ENCODE data around the gene ATF6B.
"Not testable (repeated sequence)": the region's sequence is repeated elsewhere in the genome, so short reads cannot be mapped to it uniquely, and the experiment has no call there.

The ATF6B gene

DNA sequence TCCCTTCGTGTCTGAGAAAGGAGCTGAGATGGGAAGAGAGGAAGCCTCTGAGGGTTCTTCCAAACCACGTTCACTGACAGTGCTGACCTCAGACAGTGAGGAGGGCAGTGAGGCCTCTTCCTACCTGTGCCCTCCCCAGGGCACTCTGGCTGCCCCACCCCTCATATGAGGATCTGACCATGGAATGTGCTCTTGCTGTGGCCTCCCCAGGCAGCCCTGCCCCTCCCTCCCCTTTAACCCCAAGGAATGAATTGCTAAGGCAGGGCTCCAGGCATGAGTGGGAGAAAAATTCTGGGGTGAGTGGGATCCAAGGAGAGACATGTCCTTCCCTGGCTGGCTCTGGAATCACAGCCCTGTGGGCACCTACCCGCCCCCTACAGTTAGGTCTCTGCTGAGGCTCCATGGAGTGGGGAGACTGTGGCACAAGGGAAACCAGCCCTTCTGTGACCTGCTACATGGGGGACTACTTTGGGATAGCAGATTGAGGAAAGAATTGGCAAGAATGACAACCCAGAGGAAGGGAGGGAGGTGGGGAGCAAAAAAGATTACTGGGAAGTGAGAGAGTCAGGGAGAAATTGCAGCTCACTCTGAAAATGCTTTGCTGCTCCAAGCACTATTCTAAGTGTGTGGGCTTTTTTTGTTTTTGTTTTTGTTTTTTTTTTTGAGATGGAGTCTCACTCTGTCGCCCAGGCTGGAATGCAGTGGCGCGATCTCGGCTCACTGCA, 48.3 kb downstream of the ATF6B start:
- DNase-seq: no peak

DNA sequence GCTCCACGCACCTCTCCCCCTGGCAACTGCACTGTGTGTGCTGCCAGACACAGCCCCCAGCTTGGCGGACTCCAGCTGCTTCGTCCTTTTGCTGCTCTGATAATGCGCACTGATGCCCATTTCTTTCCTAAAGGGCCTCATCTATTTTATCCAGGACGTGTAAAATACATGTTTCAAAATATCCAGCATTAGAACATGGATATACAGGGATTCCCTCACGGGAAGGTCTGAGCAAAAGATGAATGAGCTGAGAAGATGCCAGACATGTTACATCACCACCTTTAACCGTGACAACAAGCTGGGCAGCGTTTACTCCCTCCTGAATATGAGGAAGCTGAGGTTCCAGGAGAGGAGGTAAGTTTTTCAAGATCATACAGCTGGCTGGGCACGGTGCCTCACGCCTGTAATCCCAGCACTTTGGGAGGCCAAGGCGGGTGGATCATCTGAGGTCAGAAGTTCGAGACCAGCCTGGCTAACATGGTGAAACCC, 51.7 kb downstream of the ATF6B start:
- DNase-seq: peak; percentile 55

DNA sequence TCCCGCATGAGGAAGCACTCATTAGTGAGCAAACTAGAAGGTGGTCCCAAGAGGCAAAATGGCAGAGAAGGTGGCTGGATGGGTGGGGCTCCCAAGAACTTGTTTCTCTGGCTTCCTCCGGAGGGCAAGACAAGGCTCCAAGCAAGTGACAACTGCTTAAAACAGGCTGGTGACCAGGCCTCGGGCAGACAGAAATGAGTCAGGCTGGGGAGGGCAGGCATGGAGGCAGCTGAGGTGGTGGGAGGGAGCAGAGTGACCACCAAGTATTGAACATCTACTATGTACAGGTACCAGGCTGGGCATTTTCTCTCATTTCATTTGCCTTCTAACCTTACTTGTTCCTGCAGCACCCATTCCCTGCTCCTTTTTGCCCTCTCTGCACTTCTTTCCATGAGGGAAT, 52.3 kb downstream of the ATF6B start:
- DNase-seq: no peak

DNA sequence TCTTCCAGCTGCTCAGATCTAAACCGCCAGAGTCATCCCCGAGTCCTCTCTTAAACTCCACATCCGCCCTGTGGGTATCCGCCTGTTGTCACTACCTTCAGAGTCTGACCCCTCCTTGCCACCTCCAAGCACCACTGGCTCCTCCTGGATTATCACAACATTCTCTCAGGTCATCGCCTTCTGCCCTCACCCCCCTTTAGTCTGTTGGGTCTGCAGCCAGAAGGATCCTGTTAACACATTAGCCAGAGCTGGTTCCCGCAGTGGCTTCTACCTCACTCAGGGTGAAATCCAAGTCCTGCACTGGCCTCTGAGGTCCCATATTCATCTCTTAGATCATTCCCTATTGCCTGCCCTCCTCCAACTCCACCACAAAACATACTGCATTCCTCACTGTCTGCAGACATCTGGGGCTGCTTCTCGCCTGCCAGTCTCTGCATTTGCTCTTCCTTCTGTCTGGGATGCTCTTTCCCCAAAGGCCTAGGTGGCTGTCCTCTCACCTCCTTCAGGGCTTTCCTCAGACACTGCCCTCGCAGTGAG, 53.0 kb downstream of the ATF6B start:
- no peak for DNase-seq

DNA sequence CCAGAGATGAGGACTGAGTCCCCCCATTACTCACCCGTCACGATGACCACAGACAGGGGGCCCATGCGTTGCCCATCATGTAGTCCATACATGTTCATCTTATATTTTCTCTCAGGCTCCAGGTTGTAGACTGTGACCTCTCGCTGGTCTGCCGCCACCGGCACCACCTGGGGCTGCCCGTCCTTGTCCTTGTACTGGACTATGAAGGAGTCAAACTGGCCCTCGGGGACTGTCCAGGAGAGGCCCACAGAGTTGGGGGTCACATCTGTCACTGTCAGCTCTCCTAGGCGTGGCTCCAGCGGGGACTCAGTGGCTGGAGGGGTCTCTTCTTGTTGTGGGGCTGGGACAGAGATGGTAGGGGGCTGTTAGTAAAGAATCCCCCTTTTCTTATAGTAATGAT, 54.4 kb downstream of the ATF6B start:
- no peak for DNase-seq

DNA sequence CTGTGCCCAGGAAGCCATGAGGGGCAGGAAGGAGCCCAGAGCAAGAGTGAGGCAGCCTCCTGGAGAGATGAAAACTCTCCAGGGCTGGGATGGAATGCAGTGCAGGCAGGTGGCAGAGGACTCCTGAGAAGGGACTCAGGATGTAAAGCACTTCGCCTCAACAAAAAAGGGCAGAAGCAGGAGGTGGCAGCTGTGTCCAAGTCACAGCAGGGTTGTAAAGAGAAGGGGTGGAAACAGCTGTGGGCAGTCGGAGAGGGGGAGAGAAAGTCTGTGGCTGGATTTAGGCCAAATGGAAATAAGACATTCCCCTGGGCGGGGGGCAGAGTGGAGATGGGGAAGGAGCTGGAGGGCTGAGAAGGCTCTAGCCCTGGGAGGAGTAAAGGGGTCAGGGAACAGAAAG, 54.9 kb downstream of the ATF6B start:
- DNase-seq: peak; percentile 71

DNA sequence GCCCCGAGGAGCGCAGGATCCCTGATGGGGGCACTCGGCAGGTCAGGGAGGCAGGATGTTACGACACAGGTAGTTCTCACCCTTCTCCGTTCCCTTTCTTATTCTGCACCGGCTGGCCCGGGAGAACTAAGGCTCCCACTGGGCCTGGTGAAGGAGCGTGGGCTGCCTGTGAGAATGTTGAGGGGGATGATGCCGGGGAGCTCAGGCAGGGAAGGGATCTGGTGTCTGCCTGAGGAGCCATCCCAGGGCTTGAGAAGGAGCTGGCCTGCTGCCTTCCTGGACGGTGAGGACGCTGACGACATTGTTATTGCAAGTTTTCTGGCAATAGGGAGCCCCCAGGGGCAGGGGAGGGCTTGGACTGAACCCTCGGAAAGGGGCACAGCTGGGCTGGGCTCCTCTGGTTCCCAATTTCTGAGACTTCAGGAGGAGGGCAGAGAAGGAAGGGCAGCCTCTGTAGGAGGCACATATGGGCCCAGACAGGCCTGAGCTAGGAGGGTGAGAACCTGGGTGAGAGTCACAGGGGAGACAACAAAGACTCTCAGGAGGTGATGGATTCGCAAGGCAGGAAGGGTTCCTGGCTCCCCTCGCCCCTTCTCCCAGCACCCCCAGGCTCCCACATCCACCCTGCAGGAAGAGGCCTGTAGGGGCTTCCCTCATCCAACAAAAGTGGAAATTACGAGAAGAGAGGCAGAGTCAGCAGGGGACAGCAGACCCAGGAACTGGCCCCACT, 57.1 kb downstream of the ATF6B start:
- no peak for DNase-seq

DNA sequence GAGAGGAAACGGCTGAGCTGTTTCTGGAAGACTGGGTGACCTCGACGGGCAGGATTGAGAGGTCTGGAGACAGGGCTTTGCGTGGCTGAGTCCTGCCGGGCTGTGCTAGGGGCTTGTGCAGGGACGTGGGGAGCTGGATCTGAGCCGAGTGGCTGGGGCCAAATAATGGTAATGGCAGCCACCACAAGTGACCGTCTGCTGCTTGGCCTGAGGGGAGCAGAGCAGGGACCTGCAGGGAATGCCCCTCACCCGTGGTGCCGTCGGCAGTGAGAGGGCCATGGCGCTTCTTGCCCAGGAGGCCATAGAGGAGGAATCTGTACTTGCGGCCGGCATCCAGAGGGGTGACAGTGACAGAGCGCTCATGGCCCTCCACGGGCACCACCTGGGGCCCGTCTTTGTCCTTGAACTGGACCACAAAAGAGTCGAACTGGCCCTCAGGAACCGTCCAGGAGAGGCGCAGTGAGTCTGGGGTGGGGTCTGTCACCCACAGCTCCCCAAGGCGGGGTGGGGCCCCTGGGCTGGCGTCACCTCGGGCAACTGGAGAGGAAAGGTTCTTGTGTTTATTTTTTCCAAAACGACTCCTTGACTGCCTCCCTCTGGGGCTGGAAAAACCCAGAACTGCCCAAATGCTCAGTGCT, 58.0 kb downstream of the ATF6B start:
- no peak for DNase-seq

DNA sequence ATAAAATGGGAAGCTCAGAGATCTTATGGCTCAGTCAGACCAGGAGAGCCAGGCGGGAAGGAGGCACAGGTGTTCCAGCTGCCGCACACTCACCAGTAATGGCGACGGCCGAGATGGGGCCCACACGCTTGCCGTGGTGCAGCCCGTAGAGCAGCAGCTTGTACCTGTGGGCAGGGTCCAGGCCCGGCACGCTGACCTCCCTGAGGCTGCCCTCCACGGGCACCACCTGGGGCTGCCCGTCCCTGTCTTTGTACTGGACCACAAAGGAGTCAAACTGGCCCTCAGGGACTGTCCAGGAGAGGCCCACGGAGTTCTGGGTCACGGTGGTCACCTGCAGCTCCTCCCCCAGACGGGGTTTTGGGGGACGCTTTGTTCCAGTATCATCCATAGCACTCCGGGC, 58.6 kb downstream of the ATF6B start:
- no peak for DNase-seq

DNA sequence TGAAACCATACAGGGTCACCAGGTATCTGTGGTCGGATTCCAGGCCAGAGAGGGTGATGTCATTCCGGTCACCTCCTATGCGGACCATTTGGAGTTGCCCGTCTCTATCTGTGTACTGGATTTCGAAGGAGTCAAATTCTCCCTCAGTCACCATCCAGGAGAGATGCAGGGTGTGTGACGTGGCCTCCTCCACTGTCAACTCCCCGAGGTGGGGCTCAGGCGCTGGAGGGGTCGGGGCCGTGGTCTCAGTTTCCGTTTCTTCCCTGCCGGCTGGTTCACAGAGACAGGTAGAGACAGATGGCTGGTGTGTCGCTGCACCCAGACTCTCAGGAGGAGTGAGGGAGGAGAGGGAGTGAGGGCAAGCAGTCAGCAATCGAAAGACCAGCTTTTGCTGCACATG, 59.2 kb downstream of the ATF6B start:
- DNase-seq: no peak

DNA sequence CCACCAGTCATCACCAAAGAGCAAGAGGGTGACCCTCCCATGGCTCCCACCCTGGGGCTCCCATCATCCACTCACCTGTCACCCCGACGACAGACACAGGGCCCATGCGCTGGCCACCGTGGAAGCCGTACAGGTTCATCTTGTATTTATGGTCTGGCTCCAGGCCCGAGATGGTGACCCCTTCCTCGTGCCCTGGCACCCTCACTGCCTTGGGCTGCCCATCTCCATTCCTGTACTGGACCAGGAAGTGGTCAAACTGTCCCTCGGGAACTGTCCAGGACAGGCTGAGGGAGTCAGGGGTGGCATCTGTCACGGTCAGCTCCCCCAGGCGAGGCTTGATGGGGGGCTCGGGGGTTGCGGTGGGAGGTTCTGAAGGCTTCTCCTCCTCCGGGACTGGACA, 59.7 kb downstream of the ATF6B start:
- DNase-seq: not testable (repeated sequence)

DNA sequence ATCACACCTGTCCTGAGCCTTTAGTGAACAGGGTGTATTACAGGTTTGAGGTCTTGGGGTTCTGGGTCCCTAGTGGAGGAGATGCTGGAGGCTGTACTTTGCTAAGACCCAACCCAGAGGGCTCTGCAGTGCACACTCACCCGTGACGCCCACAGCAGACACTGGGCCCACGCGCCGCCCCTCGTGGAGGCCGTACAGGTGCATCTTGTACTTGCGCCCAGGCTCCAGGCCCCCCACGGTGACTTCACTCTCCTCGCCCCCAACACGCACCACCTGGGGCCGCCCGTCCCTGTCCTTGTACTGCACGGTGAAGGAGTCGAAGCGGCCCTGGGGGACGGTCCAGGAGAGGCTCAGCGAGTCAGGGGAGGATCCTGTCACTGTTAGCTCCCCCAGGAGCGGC, 60.5 kb downstream of the ATF6B start:
- DNase-seq: not testable (repeated sequence)

All from eye (tissue), 1 donor.